G401.6 (cell line): ENCODE measurements around the gene HES4.
"Not testable (repeated sequence)": the region's sequence is repeated elsewhere in the genome, so short reads cannot be mapped to it uniquely, and the experiment has no call there.

ENCODE experiments used
- FAIRE-seq: peaks from 2 replicates; lab custom pipeline; 2012; peaks lifted over from hg19 to GRCh38; lab: Jason Lieb, UNC

HES4 gene

DNA sequence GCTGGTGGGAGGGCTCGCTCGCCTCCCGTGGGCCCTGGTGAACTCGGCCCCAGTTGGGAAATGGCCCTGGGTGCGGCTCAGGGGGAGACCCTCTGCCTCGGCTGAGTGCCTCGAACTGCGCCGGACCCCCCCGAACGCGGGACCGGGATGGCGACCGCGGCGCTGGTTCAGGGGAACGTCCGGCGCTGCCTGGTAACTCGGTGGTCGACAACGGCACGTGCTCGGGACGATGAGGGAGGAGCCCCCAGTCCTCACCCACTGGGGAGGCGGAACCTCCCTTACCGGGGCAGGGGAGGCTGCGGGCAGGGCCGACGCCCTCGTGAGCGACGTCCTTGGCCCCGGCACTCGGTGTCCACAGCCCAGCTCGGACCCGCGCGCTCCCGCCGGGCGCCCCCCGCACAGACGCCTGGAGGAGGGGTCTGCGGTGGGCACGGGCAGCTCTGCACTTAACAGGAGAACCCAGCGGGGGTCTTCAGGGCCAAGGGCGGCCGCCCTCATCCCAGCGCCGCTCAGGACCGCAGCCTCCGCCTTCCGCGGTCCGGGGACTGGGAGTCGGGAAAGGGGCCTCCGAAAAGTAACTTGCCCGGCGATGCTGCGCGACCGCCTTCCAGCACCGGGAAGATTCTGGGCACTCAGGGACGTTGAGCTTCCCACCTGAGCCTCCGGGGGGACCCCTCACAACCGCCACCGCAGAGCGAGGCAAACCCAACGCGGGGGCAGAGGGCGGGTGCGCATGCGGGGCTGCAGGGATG is 1.7 kb downstream of the HES4 start:
- FAIRE-seq, result no peak

DNA sequence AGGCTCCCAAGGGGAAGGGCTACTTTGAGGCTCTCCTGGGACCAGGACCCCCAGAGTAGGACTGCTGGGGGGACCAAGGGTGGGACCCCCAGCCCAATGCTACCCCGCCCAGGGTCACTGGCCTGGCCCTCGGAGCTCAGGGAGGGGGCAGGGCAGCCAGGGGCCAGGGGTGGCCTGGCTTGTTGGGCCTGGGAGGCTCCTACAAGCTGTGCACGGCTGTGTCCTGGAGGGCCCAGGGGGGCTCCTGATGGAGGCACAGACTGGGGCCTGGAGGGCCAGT is 2.2 kb downstream of the HES4 start:
- no peak for FAIRE-seq

DNA sequence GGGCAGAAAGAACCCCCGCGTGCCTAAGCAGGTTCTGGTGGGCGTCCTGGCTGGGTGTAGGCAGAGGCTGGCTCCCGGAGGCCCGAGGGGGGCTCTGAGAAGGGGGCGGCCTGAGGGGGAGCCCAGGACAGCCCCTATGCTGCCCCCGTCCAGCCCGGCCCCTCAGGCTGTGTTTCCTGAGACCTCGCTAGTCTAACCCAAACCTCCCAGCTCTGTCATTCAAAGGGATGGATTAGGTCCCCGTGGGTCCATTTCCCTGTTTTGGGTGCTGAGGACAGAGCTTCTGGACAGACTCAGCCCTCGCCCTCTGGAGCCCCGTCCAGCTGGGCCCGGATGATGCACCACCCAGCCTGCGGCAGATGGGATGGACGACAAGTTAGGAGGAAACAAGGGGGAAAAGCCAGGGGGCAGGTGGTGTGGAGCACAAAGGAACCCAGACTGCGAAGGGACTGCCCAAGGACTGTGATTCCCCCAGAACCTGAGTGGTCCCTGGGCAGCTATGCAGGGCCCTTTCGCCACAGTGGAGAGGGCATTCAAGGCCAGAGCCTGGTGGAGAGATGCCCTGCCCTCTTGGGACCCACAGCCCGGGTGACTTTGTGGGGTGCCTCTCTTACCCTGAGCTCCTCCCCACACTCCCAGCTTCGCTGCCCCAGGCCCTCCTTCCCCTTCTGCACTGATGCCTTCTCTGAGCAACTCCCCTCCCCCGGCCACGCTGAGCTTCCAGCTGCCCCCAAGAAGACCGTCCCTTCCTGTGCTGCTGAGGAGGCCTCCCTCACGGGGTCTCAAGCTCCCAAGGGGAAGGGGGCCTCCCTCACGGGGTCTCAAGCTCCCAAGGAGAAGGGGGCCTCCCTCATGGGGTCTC is 2.8 kb downstream of the HES4 start:
- no peak for FAIRE-seq

DNA sequence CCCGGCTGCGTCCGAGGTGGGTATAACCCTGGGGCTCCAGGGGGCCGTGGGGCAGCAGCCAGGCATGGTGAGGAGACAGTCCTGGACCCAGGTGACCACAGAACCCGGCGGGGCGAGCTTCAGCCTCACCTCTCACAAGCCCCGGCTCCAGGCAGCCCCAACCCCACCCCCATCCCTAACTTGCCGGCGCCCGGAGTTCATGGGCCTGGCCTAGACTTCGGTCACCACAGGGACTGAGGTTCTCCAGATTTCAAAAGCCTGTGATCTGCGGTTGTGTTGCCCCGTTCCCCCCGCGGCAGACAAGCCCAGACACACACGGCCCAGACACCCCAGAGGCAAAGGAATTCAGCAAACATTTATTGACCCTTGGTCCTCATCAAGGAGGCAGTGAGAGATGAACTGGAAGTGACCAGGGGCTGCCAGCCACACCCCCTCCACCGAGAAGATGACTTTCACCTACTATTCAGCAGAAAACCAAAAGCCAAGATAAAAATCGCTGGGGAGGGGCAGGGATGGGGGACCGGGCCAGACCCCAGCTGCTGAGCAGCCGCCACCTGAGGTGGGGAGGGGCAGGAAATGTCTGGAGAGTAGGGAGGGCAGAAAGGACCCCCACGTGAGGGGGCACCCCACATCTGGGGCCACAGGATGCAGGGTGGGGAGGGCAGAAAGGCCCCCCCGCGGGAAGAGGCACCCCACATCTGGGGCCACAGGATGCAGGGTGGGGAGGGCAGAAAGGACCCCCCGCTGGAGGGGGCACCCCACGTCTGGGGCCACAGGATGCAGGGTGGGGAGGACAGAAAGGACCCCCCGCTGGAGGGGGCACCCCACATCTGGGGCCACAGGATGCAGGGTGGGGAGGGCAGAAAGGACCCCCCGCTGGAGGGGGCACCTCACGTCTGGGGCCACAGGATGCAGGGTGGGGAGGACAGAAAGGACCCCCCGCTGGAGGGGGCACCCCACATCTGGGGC is 3.9 kb downstream of the HES4 start:
- no peak for FAIRE-seq

DNA sequence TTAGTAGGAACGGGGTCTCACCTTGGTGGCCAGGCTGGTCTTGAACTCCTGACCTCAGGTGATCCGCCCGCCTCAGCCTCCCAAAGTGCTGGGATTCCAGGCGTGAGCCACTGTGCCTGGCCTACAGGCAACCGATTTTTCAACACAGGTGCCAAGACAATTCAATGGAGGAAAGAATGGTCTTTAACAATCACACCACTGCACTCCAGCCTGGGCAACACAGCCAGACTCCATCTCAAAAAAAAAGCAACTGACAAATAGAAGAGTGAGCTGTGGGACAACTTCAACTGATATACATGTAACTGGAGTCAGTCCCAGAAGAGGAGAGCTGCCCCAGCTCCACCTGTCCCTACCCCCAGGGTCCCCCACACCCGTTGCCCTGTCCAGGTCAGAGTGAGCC is 5.4 kb downstream of the HES4 start:
- not testable (repeated sequence) for FAIRE-seq

DNA sequence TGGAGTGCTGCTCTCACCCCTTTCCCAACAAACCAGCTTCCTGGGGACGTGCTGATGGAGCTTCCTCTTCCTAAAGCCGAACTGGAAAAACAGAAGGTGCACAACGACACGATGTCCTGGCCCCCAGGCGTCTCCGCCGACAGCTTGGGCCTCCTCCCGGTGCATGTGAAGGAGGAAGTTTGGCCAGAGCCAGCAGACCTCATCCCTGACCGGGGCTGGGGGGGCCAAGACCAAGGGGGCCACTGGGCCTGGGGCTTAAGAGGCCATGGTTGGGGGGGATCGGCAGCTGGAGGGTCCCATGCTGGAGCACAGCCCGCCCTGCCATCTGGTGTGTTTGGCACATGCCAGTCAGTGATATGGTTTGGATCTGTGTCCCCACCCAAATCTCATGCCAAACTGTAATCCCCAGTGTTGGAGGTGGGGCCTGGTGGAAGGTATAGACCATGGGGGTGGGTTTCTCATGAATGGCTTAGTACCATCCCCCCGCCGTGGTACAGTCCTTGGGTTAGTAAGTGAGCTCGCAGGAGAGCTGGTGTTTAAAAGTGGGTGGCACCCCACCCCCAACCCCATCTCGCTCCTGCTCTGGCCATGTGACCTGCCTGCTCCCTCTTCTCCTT is 6.4 kb downstream of the HES4 start:
- no peak for FAIRE-seq

DNA sequence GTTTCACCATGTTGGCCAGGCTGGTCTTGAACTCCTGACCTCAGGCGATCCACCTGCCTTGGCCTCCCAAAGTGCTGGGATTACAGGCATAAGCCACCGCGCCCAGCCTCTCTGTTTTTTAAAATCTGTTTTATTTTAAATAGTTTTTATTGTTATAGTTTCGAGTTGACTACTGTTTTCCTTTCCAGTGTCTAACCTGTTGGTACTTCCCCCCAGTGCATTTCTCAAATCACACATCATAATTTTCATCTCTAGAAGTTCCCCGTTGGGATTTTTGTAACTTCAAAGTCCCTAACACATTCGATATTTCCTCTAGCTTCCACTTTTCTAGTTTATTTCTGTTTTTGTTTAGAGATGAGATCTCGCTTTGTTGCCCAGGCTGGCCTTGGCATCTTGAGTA is 7.5 kb downstream of the HES4 start:
- FAIRE-seq, result no peak

DNA sequence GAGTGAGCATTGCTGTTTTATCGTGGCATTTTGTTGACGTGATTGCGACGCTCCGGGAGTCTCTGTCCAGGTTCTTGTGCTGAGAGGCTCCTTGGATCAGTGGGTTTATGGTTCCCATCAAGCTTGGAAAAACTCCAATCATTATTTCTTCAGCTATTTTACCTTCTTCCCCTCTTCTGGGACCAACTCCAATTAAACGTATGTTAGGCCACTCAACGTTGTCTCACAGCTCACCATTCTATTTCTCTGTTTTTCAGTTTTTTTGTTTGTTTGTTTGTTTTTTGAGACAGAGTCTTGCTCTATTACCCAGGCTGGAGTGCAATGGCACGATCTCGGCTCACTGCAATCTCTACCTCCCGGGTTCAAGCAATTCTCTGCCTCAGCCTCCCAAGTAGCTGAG is 8.0 kb downstream of the HES4 start:
- no peak for FAIRE-seq

DNA sequence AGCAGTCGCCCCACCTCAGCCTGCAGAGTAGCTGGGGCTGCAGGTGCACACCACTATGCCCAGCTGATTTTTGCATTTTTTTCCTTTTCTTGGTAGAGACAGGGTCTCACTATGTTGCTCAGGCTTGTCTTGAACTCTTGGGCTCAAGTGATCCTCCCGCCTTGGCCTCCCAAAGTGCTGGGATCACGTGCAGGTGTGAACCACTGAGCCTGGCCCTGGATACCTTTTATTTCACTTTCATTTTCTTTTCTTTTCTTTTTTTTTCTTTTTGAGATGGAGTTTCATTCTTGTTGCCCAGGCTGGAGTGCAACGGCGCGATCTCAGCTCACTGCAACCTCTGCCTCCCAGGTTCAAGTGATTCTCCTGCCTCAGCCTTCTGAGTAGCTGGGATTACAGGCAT is 8.6 kb downstream of the HES4 start:
- not testable (repeated sequence) for FAIRE-seq

DNA sequence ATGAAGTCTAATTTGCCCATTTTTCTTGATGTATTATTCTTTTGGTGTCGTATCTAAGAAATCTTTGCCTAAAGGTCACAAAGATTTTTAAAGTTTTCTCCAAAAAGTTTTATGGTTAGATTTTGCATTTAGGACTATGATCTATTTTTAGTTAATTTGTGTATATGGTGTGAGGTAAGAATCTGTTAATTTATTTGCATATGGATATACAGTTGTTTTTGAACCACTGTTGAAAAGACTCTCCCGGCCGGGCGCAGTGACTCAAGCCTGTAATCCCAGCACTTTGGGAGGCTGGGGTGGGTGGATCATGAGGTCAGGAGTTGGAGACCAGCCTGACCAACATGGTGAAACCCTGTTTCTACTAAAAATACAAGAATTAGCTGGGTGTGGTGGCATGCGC is 11.8 kb downstream of the HES4 start:
- not testable (repeated sequence) for FAIRE-seq

DNA sequence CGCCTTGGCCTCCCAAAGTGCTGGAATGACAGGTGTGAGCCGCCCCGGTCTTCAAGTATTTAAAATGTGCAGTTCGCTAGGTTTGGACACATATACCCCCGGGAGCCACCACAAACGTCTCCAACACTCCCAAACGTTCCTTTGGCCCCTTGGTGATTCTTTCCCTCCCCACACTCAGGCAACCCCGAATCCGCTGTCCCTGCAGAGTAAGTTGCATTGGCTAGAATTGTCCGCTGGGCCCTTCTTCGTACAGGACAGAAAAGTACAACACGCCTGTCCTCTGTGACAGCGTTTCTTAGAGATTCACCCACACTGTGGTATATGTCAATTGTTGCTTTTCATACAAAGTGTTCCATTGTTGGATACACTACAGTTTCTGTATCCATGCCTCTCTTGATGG is 14.8 kb downstream of the HES4 start:
- FAIRE-seq, result no peak

DNA sequence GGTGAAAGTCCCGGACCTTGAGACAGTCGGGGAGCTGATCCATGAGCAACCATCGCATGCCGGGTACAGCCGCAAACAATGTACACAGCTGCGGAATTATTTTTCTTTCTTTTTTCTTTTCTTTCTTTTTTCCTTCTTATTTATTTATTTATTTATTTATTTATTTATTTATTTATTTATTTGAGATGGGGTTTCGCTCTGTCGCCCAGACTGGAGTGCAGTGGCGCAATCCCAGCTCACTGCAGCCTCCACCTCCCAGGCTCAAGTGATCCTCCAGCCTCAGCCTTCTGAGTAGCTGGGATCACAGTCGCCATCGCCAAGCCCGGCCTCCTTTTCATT is 15.5 kb downstream of the HES4 start:
- FAIRE-seq, result no peak

DNA sequence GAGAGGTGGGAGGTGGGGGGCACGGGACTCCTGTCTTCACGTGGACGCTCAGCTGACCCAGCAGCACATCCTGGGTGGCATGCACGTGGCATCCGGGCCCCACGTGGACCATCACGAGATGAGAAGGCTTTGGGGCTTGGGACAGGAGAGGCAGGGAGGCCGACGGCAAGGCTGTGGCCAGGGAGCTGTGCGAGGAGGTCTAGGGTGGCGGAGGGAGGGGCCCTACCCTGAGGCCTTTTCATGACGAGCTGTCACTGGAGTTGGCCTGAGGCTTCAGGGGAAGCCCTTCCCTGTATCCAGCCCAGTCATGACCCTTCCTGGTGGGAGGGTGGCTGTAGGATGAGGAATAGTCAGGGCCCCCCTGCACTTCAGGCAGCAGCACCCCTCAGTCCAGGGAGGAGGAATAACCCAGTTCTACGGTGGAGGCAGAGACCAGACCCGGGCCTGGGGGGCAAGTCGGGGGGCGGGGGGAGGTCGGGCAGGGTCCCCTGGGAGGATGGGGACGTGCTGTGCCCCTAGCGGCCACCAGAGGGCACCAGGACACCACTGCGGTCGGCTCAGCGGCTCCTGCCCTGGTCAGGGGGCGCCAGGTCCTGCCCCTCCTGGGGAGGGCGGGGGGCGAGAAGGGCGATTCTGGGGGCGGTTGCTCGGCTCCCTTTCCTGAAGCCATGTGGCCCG is 16.0 kb downstream of the HES4 start:
- no peak for FAIRE-seq

DNA sequence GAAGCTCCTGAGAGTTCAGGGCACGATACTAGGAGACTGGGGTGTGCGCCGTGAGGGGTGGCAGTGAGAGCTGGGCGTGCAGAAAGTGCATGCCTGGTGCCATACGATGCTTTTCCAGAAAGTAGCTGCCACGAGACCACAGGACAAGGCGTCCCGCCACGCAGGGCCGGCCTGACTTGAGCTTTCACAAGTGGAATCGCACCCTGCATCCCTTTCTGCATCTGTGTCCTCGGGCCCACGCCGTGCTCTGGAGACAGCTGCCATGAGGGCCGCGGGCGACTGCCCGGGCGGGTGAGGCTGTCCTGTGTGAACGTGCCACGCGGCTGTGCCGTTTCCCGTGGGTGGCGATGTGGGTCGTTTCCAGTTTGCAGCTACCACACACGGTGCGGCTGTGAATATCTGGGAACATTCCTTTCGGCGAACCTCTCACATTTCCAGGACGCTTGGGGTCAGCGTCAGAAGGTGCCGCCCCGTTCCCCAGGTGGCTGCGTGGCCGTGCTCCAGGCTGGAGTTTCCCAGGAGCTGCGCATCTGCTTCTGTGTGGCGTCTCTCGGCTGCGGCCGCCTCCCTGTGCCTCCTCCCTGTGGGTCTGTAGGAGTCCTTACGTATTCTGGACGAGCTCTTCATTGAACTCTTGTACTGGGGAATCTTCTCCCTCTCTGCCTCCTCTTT is 17.0 kb downstream of the HES4 start:
- FAIRE-seq, result no peak

DNA sequence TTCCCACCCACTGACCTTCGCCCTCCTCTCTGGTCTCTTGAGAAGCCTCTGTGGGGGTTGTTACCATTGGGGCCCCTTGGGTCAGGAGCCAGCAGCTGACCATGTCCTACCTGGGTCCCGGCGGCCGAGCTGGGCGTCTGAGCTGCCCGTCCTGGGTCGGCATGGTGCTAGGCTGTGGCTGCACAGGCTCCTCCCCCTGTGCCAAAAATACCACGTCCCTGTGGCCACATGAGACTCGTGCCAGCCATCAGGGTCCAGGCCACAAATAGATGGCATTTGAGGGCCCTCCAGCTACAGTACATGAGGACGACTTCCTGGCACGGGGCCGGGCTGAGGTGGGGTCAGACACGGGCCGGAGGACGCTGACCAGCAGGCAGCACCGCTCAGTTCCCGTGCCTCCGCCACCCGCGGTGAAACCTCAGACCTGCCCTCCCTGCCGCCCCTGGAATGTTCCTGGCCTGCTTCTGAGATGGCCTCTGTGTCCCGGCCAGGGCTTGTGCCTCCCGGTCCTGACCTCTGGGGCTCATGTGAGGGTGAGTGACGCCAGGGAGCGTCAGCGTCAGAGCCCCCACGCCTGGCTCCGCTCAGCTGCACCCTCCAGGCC is 17.8 kb downstream of the HES4 start, which contains the start of gene PERM1:
Gene PERM1, minus strand, starts transcription at position 139 of the 604 bp plus-strand sequence. CDS start 1,064 bp downstream, outside the sequence.
- FAIRE-seq, result no peak

DNA sequence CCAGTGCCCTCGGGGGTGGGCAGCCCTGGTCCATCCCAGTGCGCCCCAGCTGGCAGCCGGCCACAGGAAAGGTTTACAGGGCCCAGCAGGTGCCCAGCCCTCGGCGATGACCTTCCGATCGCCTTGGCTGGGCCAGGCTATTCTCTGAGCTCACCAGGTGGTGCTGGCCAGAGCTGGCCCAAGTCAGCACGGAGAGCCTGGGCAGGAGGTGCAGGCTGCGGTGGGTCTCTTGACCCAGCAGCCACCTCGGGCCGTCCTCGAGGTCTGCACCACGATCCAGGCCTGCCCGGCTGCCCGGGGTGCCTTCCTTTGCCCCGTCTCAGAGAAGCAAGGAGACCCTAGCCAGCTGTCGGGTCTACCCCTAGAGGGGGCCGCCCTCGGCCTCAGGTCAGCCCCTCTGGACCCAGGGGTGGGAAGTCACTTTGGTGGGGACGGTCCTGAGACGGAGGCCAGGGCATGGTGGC is 18.4 kb downstream of the HES4 start:
- FAIRE-seq, result no peak

DNA sequence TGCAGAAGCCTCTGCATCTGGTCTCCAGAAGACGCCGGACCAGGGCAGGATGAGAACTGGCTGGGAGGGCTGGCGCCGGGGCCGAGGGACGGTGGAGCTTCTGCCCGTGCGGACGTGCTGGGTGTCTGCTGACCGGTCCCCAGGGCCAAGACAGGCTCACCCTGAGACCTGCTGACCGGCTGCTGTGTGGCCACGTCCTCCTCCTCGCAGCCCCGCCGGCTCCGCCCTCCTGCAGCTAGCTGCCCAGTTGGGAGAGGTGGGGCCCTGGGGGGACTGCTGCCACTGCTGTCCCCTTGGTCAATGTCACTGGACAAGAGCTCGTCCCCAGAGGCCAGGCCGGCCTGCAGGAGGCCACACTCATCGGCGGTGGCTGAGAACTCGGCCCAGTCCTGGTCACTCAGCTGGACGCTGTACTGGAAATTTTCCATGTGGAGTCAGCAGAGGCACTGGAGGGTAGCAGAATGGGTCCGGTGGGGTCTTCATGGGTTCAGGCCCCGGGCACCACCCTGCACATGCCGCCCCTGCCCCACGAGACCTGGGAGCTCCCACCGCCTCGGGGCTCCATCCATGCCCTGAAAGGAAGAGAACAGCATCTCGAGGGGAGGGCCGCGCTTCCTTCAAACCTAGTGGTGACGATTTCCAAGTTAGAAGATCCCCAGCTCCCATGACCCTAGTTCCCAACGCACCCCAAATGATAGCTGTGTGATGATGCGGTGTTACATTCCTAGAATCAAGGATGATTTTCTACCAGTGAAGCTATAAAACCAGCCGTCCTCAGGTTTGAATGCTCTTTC is 19.1 kb downstream of the HES4 start:
- FAIRE-seq, result no peak

DNA sequence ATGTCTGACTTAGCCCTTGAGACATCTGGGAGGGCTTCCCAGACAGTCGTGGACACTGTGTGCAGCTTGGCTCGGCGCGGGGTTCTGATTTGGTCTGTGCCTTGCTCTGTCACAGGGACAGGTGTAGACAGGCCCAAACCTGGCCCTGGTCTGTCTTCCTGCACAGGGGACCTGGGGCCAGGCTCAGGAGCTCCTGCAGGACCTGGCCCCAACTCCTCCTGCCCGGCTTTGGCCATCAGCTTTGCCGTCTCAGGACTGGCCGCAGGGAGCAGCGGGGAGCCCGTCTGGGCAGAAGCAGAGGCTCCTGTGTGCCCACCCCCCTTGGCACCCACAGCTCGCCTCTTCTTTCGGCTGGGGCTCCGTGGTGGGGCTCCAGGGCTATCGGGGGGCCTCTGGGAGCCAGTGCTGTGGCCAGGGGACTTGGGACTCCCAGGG is 19.7 kb downstream of the HES4 start:
- no peak for FAIRE-seq

DNA sequence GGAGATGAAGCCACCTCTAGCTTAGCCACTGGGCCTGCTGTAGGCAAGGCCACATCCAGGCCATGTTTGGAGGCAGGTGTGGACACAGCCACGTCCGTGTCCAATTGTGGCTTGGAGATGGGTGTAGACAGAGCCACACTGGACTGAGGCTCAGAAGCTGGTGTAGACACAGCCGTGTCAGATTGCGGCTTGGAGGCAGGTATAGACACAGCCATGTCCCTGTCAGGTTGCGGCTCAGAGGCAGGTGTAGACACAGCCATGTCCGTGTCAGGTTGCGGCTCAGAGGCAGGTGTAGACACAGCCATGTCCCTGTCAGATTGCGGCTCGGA is 20.2 kb downstream of the HES4 start:
- no peak for FAIRE-seq
